Lung (tissue), 12 donors: ENCODE measurements around the gene PTPRJ. TPM values are rescaled to one million over a fixed set of nuclear protein-coding genes. Genes with fewer than 3 reads are reported as not detected.

Experiments used
- ATAC-seq: fragments of 200-7000 bp; cut with Tn5 transposase; one replicate; pipeline ENCODE4 v1.9.1; 2020; ENCODE audit warnings: moderate number of reproducible peaks; ENCODE audit not compliant: insufficient read depth, low FRiP score
- DNase-seq, 3 donors: peaks; one replicate each; pipeline ENCODE4 v3.0.0-alpha.2; 2013 to 2017
- H3K27ac ChIP-seq, 2 donors: one replicate each; pipeline ENCODE4 v1.5.1; 2013; ENCODE audit warnings: mild to moderate bottlenecking in 2 of 2, moderate library complexity in 2 of 2, control low read depth in 1 of 2, inconsistent platforms in 1 of 2, low read depth in 1 of 2, low read length in 1 of 2
- H3K27me3 ChIP-seq, 3 donors: one replicate each; pipeline ENCODE4 v1.5.1; 2013; ENCODE audit warnings: low read length in 2 of 3; ENCODE audit not compliant: control insufficient read depth in 3 of 3, insufficient read depth in 3 of 3
- H3K36me3 ChIP-seq, 4 donors: one replicate each; pipeline ENCODE4 v1.5.1; 2013; ENCODE audit warnings: low read length in 4 of 4, mild to moderate bottlenecking in 1 of 4, moderate library complexity in 1 of 4; ENCODE audit not compliant: control insufficient read depth in 4 of 4, insufficient read depth in 4 of 4
- H3K4me1 ChIP-seq, 5 donors: one replicate each; pipeline ENCODE4 v1.5.1; 2013; ENCODE audit warnings: low read length in 5 of 5, mild to moderate bottlenecking in 2 of 5, moderate library complexity in 1 of 5; ENCODE audit not compliant: control insufficient read depth in 5 of 5, insufficient read depth in 5 of 5
- H3K4me3 ChIP-seq: one replicate; pipeline ENCODE4 v1.5.1; 2013; ENCODE audit warnings: mild to moderate bottlenecking, control low read depth, moderate library complexity
- H3K9ac ChIP-seq, 2 donors: one replicate each; pipeline ENCODE4 v1.5.1; 2013; ENCODE audit warnings: low read length in 2 of 2, control low read depth in 1 of 2; ENCODE audit not compliant: insufficient read depth in 1 of 2
- H3K9me3 ChIP-seq, 4 donors: one replicate each; pipeline ENCODE4 v1.5.1; 2013; ENCODE audit warnings: low read length in 3 of 4, mild to moderate bottlenecking in 1 of 4, moderate library complexity in 1 of 4; ENCODE audit not compliant: control insufficient read depth in 4 of 4, insufficient read depth in 3 of 4
- whole genome bisulfite sequencing, 2 donors: extraction: QIAGEN DNeasy Blood & Tissue Kit; methylation state at CpG; one replicate each; pipeline ENCODE4 v1.1.7; 2013; 5-methylcytosine and 5-hydroxymethylcytosine counted together
- polyA plus RNA-seq, 2 donors: library from polyadenylated mRNA; stranded (reverse); fragments of 200-250 nt; gene quantifications; one replicate each; pipeline ENCODE4 v1.2.1, GENCODE V29; 2013
- total RNA-seq, 2 donors: library from RNA; depleted of rRNA in 1 of 2; stranded (reverse); fragments of >200 nt in 1 of 2; gene quantifications; one replicate each; pipeline ENCODE4 v1.2.1, GENCODE V29; 2014 to 2021
- TF ChIP-seq, protein P1 (sequence below): IDR thresholded peaks from 2 replicates; pipeline ENCODE4 v1.5.1; 2012; ENCODE audit warnings: mild to moderate bottlenecking; ENCODE audit errors: control extremely low read depth, extremely low read depth
- donor health status: control.
- donor health status: control.
- donor health status: Bipolar disorder and iron deficiency.
- donor health status: healthy.
- donor health status: DM: yes; HTN: yes; CAD: no.

Gene PTPRJ
- total and polyA plus RNA-seq, 4 donors: 3.9 to 51.4 (median 32.0) TPM

- Histone ChIP-seq H3K27ac (no peak overlapping the region), H3K27me3 (no peaks in the 10 kb centered on the region), H3K9ac (no peak overlapping the region), H3K36me3 (no peaks in the 10 kb centered on the region), H3K4me3 (no peak overlapping the region), H3K4me1 (peaks cover 0 to 19% (median 0%) of the 10 kb centered on the region in 5 donors), H3K9me3 (no peaks in the 10 kb centered on the region)
- DNase-seq (no peak), ATAC-seq (no peak)
- 89 to 91% methylated on average over 9 of the region's 9 CpGs for whole genome bisulfite sequencing, 2 donors
- TF ChIP-seq, protein P1, sequence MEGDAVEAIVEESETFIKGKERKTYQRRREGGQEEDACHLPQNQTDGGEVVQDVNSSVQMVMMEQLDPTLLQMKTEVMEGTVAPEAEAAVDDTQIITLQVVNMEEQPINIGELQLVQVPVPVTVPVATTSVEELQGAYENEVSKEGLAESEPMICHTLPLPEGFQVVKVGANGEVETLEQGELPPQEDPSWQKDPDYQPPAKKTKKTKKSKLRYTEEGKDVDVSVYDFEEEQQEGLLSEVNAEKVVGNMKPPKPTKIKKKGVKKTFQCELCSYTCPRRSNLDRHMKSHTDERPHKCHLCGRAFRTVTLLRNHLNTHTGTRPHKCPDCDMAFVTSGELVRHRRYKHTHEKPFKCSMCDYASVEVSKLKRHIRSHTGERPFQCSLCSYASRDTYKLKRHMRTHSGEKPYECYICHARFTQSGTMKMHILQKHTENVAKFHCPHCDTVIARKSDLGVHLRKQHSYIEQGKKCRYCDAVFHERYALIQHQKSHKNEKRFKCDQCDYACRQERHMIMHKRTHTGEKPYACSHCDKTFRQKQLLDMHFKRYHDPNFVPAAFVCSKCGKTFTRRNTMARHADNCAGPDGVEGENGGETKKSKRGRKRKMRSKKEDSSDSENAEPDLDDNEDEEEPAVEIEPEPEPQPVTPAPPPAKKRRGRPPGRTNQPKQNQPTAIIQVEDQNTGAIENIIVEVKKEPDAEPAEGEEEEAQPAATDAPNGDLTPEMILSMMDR: no peak
Measured at GRCh38 chr11:48011798-48012391, 31.5 kb downstream of the PTPRJ start.

- Histone ChIP-seq H3K36me3 (no peaks in the 10 kb centered on the region), H3K27ac (peak overlapping the region in 1 of 2 donors; percentile 45), H3K4me1 (peaks cover 0 to 18% (median 5%) of the 10 kb centered on the region in 5 donors), H3K9me3 (no peaks in the 10 kb centered on the region), H3K9ac (no peak overlapping the region), H3K27me3 (no peaks in the 10 kb centered on the region), H3K4me3 (no peak overlapping the region)
- ATAC-seq: peak; percentile 20
- WGBS, 2 donors: 39 to 46% methylated on average over 8 of the region's 8 CpGs
- TF ChIP-seq, protein P1: no peak
- DNase-seq: no peak
Measured at GRCh38 chr11:48013269-48013901, 33.0 kb downstream of the PTPRJ start.

DNA sequence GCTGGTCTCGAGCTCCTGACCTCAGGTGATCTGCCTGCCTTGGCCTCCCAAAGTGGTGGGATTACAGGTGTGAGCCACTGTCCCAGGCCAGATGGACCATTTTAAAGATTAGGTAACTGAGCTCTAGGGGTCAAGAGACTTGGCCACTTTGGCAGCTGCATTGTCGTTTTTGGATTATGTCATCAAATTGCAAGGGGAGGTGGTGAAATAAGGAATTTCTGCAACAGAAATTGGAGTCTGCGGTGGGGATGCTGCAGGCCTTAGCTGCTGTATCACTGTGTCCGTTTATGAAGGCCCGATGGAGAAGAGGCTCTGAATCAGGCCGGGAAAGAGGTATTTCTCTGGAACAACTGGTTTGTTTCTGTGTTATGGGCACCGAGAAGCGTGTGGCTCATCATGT, 34.6 kb downstream of the PTPRJ start:
- Histone ChIP-seq H3K4me1 (peaks cover 0 to 23% (median 11%) of the 10 kb centered on the region in 5 donors), H3K27me3 (no peaks in the 10 kb centered on the region), H3K27ac (no peak overlapping the region), H3K4me3 (no peak overlapping the region), H3K36me3 (no peaks in the 10 kb centered on the region), H3K9ac (no peak overlapping the region), H3K9me3 (no peaks in the 10 kb centered on the region)
- 45 to 73% methylated on average over 8 of the region's 8 CpGs for WGBS, 2 donors
- no peak for DNase-seq
- TF ChIP-seq, protein P1: no peak
- no peak for ATAC-seq
